ENCODE results near the gene IFNGR2.
"Not testable (repeated sequence)": the region's sequence is repeated elsewhere in the genome, so short reads cannot be mapped to it uniquely, and the experiment has no call there.

The IFNGR2 gene

GRCh38 chr21:33403786-33404585, 773 bp downstream of the IFNGR2 start (continued):
- no peak for TF ChIP-seq ZNF350 (tag by site-specific recombination; IDR thresholded peaks at IDR 0.05)

DNA sequence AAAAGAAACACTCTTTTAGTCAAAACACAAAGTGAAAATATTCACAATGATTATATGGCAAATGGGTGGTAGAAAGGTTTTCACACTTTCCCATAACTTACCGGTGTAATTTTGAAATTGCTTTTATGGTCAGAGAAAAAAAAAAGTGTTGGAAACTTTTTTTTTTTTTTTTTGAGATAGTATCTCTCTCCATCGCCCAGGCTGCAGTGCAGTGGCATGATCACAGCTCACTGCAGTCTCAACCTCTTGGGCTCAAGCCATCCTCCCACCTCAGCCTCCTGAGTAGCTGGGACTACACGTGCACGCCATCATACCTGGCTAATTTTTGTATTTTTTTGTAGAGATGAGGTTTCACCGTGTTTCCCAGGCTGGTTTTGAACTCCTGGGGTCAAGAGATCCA, 3.3 kb downstream of the IFNGR2 start:
- Histone ChIP-seq H3K4me1 (ENCODE audit: control insufficient read depth, insufficient read depth, low read length) (peaks cover 7% of the 10 kb centered on the region), H3K36me3 (ENCODE audit: control insufficient read depth in 2 of 2, insufficient read depth in 1 of 2, low read length in 2 of 2) (peaks cover 4 to 8% of the 10 kb centered on the region in 2 experiments; a peak in 2 of 3 replicates), H3K4me3 (ENCODE audit: low read depth, low read length) (no peak overlapping the region), H3K9me3 (ENCODE audit: control insufficient read depth, insufficient read depth, low read depth, low read length) (no peaks in the 10 kb centered on the region), H3K27ac (ENCODE audit: extremely low read depth, low read depth, low read length) (no peak overlapping the region)
- ChIA-PET POLR2A (interaction anchor here (0.6 to 0.7 kb wide), 2 partner anchors 70 to 75 kb away, joined by 4 read pairs; no protein-coding TSS in a partner anchor), CTCF (interaction anchor here (0.7 to 1.4 kb wide), 5 partner anchors 22 to 381 kb away, joined by 3 to 4 read pairs (median 3); partner anchors contain the start of gene OLIG2)
- TF ChIP-seq, protein P1, sequence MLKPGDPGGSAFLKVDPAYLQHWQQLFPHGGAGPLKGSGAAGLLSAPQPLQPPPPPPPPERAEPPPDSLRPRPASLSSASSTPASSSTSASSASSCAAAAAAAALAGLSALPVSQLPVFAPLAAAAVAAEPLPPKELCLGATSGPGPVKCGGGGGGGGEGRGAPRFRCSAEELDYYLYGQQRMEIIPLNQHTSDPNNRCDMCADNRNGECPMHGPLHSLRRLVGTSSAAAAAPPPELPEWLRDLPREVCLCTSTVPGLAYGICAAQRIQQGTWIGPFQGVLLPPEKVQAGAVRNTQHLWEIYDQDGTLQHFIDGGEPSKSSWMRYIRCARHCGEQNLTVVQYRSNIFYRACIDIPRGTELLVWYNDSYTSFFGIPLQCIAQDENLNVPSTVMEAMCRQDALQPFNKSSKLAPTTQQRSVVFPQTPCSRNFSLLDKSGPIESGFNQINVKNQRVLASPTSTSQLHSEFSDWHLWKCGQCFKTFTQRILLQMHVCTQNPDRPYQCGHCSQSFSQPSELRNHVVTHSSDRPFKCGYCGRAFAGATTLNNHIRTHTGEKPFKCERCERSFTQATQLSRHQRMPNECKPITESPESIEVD (tag by site-specific recombination; IDR thresholded peaks at IDR 0.05): peak; percentile 46; the same call in 1 of the 2 replicates
- TF ChIP-seq ZNF37A (tag by site-specific recombination; IDR thresholded peaks at IDR 0.05) (no peak), ZNF174 (tag by site-specific recombination; IDR thresholded peaks at IDR 0.05) (no peak), HOXD13 (CRISPR knock-in tag; IDR thresholded peaks at IDR 0.05; ENCODE audit: borderline replicate concordance) (no peak), ZNF518A (tag by site-specific recombination; conservative IDR thresholded peaks at IDR 0.05; ENCODE audit: low read depth) (no peak), FEZF1 (tag by site-specific recombination; IDR thresholded peaks at IDR 0.05) (no peak)
- TF ChIP-seq, protein P2, sequence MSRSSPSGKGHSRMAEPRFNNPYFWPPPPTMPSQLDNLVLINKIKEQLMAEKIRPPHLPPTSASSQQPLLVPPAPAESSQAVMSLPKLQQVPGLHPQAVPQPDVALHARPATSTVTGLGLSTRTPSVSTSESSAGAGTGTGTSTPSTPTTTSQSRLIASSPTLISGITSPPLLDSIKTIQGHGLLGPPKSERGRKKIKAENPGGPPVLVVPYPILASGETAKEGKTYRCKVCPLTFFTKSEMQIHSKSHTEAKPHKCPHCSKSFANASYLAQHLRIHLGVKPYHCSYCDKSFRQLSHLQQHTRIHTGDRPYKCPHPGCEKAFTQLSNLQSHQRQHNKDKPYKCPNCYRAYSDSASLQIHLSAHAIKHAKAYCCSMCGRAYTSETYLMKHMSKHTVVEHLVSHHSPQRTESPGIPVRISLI (tag by site-specific recombination; IDR thresholded peaks at IDR 0.05): 0 out of 2 replicates have a peak, but pooled peaks have one; percentile 30

DNA sequence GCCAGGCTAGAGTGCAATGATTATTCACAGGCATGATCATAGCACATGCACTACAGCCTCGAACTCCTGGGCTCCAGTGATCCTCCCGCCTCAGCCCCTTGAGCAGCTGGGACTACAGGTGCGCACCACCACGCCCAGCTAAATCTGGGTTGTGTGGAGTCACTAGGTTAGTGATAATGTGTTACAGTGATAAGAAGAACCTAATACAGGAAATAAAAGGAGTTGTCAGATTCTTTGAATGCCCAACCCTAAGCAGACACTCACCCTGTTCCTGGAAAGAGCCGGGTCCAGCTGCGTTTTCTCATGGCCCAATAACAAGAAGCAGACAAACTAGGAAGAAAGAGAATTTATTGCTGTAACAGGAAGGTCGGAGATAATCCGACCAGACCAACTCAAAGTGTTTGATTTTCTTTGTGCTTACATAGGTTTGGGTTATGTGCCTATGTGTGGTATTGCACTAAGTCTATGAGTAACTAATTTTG, 8.8 kb downstream of the IFNGR2 start:
- Histone ChIP-seq H3K27ac (ENCODE audit: extremely low read depth, low read depth, low read length) (no peak overlapping the region), H3K9me3 (ENCODE audit: control insufficient read depth, insufficient read depth, low read depth, low read length) (no peaks in the 10 kb centered on the region), H3K4me3 (ENCODE audit: low read depth, low read length) (no peak overlapping the region), H3K4me1 (ENCODE audit: control insufficient read depth, insufficient read depth, low read length) (no peaks in the 10 kb centered on the region), H3K36me3 (ENCODE audit: control insufficient read depth in 2 of 2, insufficient read depth in 1 of 2, low read length in 2 of 2) (peaks cover 17 to 37% of the 10 kb centered on the region in 2 experiments)
- POLR2A ChIA-PET: no interaction called here
- TF ChIP-seq ZNF121 (tag by site-specific recombination; IDR thresholded peaks at IDR 0.05) (0 out of 2 replicates have a peak, but pooled peaks have one; percentile 70), KLF16 (tag by site-specific recombination; IDR thresholded peaks at IDR 0.05) (no peak)
- CTCF ChIA-PET: interaction anchor here (0.6 kb wide), 1 partner anchor 60 kb away, joined by 5 read pairs; no protein-coding TSS in a partner anchor

- H3K4me1 ChIP-seq (ENCODE audit: control insufficient read depth, insufficient read depth, low read length); H3K27ac ChIP-seq (ENCODE audit: extremely low read depth, low read depth, low read length); CTCF ChIA-PET; H3K9me3 ChIP-seq (ENCODE audit: control insufficient read depth, insufficient read depth, low read depth, low read length); H3K4me3 ChIP-seq (ENCODE audit: low read depth, low read length): not testable (repeated sequence)
- POLR2A ChIA-PET: interaction anchor here (1.0 kb wide), 1 partner anchor 8 kb away, joined by 5 read pairs; no protein-coding TSS in a partner anchor
- H3K36me3 ChIP-seq (ENCODE audit: control insufficient read depth in 2 of 2, insufficient read depth in 1 of 2, low read length in 2 of 2): peaks cover 20 to 41% of the 10 kb centered on the region in 2 experiments
Observed at GRCh38 chr21:33412439-33412831, 9.2 kb downstream of the IFNGR2 start.
